ENCODE data around the gene CRYAA. TPM values are rescaled to one million over a fixed set of nuclear protein-coding genes. Genes with fewer than 3 reads are reported as not detected.

CRYAA gene
- total RNA-seq, 2 experiments from 2014 or later = not detected

DNA sequence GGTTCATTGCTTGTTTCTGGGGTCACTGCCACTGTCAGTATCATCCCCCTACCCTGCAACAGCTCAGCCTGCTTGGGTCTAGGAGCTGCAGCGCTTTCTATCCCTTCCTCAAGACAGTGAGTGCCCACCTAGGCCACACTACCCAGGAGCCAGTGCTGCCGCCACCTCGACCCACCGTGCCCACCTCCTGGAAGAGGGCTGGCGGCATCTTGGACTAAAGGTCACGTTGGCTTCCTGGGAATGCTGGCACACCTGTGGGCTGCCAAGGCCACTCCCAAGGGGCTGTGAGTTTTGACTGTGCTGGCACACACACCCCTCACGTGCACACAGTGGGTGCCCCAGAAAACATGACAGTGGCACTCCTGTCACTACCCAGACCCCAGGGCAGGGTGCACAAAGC lies 22.1 kb downstream of the CRYAA start:
- Histone ChIP-seq H3K36me3 (ENCODE audit: insufficient read depth, low read length) (no peaks in the 10 kb centered on the region), H3K4me2 (ENCODE audit: low read length) (no peak overlapping the region), H4K20me1 (ENCODE audit: insufficient read depth, low read length) (no peaks in the 10 kb centered on the region), H3K9me2 (ENCODE audit: insufficient read depth, low read length) (no peaks in the 10 kb centered on the region), H2AFZ (ENCODE audit: low read length) (no peak overlapping the region), H3K9me3 (ENCODE audit: low read length) (no peaks in the 10 kb centered on the region), H3K4me1 (ENCODE audit: insufficient read depth, low read length, poor library complexity, severe bottlenecking) (peaks cover 30% of the 10 kb centered on the region), H3K4me3 (ENCODE audit: low read depth, low read length, poor library complexity, severe bottlenecking) (no peak overlapping the region), H3K79me2 (ENCODE audit: insufficient read depth, low read depth, low read length) (no peaks in the 10 kb centered on the region), H3K27ac (ENCODE audit: low read depth, low read length, poor library complexity, severe bottlenecking) (no peak overlapping the region)
- intact Hi-C loops (cut with micrococcal nuclease; ENCODE audit: unreplicated experiment) = no loop called here
- DNase-seq (ENCODE audit: low spot score) = no peak
- TF ChIP-seq CTCF (conservative IDR thresholded peaks at IDR 0.05; ENCODE audit: low read length) (no peak), EZH2phosphoT487 (IDR thresholded peaks at IDR 0.05; ENCODE audit: borderline replicate concordance, low read depth, low read length) (no peak)
- ChIA-PET POLR2A (no interaction called here), CTCF (ENCODE audit: unreplicated experiment) (no interaction called here)
- BruUV-seq (replicated peaks) = no TSS peak

DNA sequence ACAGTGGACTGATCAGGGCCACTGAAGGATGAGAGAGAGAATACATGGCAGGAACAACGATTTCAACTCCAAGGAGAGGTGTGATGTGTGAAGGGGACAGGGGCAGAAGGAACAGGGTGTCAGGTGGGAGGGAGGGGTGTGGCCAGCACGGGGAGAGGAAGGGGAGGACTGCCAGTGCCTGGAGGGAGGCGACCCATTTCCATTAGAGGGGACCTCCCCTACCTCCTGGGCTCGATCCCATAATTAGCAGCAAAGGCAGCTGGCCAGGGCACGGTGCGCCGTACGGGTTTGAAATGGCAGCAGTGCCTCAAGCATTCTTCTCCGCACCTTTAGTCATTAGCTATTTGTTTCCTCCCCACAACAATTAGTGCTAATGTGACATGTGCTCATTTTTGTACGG lies 22.7 kb downstream of the CRYAA start:
- no peaks in the 10 kb centered on the region for H3K9me2 ChIP-seq (ENCODE audit: insufficient read depth, low read length)
- no peak overlapping the region for H3K4me3 ChIP-seq (ENCODE audit: low read depth, low read length, poor library complexity, severe bottlenecking)
- no peak for TF ChIP-seq CTCF (conservative IDR thresholded peaks at IDR 0.05; ENCODE audit: low read length)
- no peak for TF ChIP-seq EZH2phosphoT487 (IDR thresholded peaks at IDR 0.05; ENCODE audit: borderline replicate concordance, low read depth, low read length)
- no peaks in the 10 kb centered on the region for H3K36me3 ChIP-seq (ENCODE audit: insufficient read depth, low read length)
- no peak overlapping the region for H2AFZ ChIP-seq (ENCODE audit: low read length)
- DNase-seq (ENCODE audit: low spot score) = no peak
- ChIA-PET CTCF (ENCODE audit: unreplicated experiment) (no interaction called here), POLR2A (interaction anchor here (1.5 kb wide), 1 partner anchor 10 kb away, joined by 5 read pairs; no protein-coding TSS in a partner anchor)
- H4K20me1 ChIP-seq (ENCODE audit: insufficient read depth, low read length) = no peaks in the 10 kb centered on the region
- no peaks in the 10 kb centered on the region for H3K79me2 ChIP-seq (ENCODE audit: insufficient read depth, low read depth, low read length)
- intact Hi-C loops (cut with micrococcal nuclease; ENCODE audit: unreplicated experiment) = no loop called here
- no peaks in the 10 kb centered on the region for H3K9me3 ChIP-seq (ENCODE audit: low read length)
- no peak overlapping the region for H3K4me2 ChIP-seq (ENCODE audit: low read length)
- peaks cover 30% of the 10 kb centered on the region for H3K4me1 ChIP-seq (ENCODE audit: insufficient read depth, low read length, poor library complexity, severe bottlenecking)
- BruUV-seq (replicated peaks) = no TSS peak
- no peak overlapping the region for H3K27ac ChIP-seq (ENCODE audit: low read depth, low read length, poor library complexity, severe bottlenecking)

- peaks cover 30% of the 10 kb centered on the region for H3K4me1 ChIP-seq (ENCODE audit: insufficient read depth, low read length, poor library complexity, severe bottlenecking)
- no peaks in the 10 kb centered on the region for H3K79me2 ChIP-seq (ENCODE audit: insufficient read depth, low read depth, low read length)
- no TSS peak for BruUV-seq (replicated peaks)
- H3K27ac ChIP-seq (ENCODE audit: low read depth, low read length, poor library complexity, severe bottlenecking) = no peak overlapping the region
- ChIA-PET POLR2A (interaction anchor here (1.5 kb wide), 1 partner anchor 10 kb away, joined by 5 read pairs; no protein-coding TSS in a partner anchor), CTCF (ENCODE audit: unreplicated experiment) (no interaction called here)
- no peak overlapping the region for H3K4me3 ChIP-seq (ENCODE audit: low read depth, low read length, poor library complexity, severe bottlenecking)
- no peak for DNase-seq (ENCODE audit: low spot score)
- no peaks in the 10 kb centered on the region for H3K9me3 ChIP-seq (ENCODE audit: low read length)
- H3K4me2 ChIP-seq (ENCODE audit: low read length) = no peak overlapping the region
- H3K9me2 ChIP-seq (ENCODE audit: insufficient read depth, low read length) = no peaks in the 10 kb centered on the region
- no peaks in the 10 kb centered on the region for H3K36me3 ChIP-seq (ENCODE audit: insufficient read depth, low read length)
- H2AFZ ChIP-seq (ENCODE audit: low read length) = no peak overlapping the region
- TF ChIP-seq CTCF (conservative IDR thresholded peaks at IDR 0.05; ENCODE audit: low read length) (no peak), EZH2phosphoT487 (IDR thresholded peaks at IDR 0.05; ENCODE audit: borderline replicate concordance, low read depth, low read length) (no peak)
- H4K20me1 ChIP-seq (ENCODE audit: insufficient read depth, low read length) = no peaks in the 10 kb centered on the region
- intact Hi-C loops (cut with micrococcal nuclease; ENCODE audit: unreplicated experiment) = no loop called here
These were observed 23.2 kb downstream of the CRYAA start for GRCh38 chr21:43191971-43192370.

Data from OCI-LY7 (cell line).